GM19240 (cell line): ENCODE results near the gene SPATA6.

ENCODE experiments used
- DNase-seq: peaks from one replicate; pipeline ENCODE4 v3.0.0; 2011; ENCODE audit warnings: low spot score; ENCODE audit not compliant: insufficient read length

Gene SPATA6

DNA sequence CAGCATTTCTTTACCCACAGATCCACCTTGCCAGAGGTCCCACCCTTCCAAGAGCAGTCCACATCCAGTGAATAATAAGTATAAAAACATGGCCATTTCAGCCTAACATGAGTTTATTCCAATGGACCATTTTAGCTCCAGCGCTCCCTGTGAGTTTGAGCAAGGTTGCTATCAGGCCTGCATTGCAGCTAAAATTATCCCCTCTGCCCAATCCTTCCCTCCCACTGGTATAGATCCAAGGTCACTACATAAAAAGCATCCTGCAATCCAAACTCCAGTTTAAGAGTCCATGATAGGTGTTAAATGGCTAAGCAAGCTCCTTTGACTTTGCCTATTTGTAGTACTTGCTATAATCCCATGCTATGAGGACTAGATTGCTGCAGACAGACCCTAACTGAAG lies 213.9 kb downstream of the SPATA6 start:
- DNase-seq, result no peak

DNA sequence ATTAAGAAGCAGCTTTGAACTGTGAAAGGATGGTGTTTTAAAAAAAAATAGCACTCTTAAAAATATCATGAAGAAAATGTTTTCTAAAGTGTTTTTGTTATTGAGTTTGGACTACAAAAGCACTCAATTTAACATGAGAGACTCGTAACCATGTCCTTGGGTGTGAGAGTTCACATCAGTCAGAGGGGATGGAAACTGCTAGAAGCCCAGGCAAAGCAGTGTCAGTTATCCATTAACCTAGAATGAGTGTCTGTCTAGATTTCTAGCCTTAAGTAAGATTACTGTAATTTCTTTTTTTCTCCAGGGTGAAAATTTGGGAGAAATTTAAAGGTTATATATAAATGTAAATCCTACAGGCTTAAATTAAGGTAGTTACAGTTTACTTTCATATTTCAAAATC lies 217.8 kb downstream of the SPATA6 start:
- DNase-seq, result no peak

GRCh38 chr1:48251821-48252220 lies 220.2 kb downstream of the SPATA6 start:
- no peak for DNase-seq

DNA sequence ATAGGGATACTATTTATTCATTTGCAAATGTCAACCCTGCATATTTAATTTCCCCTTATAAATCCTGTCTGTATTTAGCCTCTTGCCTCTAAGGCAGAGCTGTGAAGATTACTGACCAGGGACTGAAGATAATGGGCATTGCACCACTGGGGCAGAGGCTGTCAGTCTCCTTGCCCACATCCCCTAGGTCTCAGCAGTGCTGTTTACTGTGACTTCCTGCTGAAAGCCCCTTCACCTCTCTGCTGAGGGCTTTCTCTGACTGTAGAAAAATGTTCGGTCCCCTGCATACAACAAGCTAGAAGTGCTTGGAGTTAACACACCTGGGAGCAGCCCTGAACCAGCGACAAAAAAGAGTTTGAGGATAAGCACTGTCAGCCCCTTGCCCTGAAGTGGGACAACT lies 220.7 kb downstream of the SPATA6 start:
- DNase-seq, result no peak

- DNase-seq, result no peak
Measured at GRCh38 chr1:48250572-48250971, 221.4 kb downstream of the SPATA6 start.

DNA sequence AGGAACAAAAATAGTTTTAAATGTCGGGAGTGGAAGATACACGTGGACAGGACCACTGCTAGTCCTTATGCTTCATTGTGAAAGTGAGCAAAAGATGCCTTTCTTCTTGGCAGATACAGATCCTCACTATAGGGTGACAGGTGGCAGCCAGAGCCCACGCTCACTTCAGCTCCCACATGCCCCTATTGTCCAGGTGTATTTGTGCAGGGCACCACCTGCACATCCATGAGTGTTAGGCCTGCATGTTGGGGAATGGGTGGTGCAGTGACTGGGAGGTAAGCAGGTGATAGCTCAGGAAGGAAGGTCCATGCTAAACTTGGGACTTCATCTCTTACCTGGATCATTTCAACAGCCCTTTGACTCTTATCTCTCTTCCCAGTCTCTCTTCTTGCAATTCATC lies 222.1 kb downstream of the SPATA6 start:
- DNase-seq, result no peak

- no peak for DNase-seq
Measured at GRCh38 chr1:48248356-48248755, 223.6 kb downstream of the SPATA6 start.

- no peak for DNase-seq
Measured at GRCh38 chr1:48246727-48247126, 225.3 kb downstream of the SPATA6 start.
